Activated CD4-positive, alpha-beta memory T cell treated with anti-CD3 and anti-CD28 coated beads, Interleukin-2, amount 10 ng/mL, durations not matched to agents 7 days and 5 days (primary cell): ENCODE measurements around the gene GAGE13. TPM values are rescaled to one million over a fixed set of nuclear protein-coding genes. Genes with fewer than 3 reads are reported as not detected.
"Not testable (repeated sequence)": the region's sequence is repeated elsewhere in the genome, so short reads cannot be mapped to it uniquely, and the experiment has no call there.

Experiments used
- CTCF ChIA-PET: fragments of 350-600 bp; sonication (Branson Sonifier 250); formaldehyde crosslinking; loops from one replicate; lab custom pipeline; 2021; ENCODE audit warnings: antibody characterized with exemption, inconsistent platforms; lab: Charles Lee
- POLR2A ChIA-PET: fragments of 350-600 bp; sonication (Branson Sonifier 250); formaldehyde crosslinking; loops from one replicate; lab custom pipeline; 2021; ENCODE audit warnings: antibody characterized with exemption; lab: Charles Lee
- DNase-seq: peaks from one replicate; pipeline ENCODE4 v3.0.0-alpha.2; 2020
- H3K27ac Mint-ChIP-seq: one replicate; pipeline ENCODE4 v1.8.0; 2021; ENCODE audit warnings: mild to moderate bottlenecking, mixed read lengths
- H3K27me3 Mint-ChIP-seq: one replicate; pipeline ENCODE4 v1.8.0; 2021; ENCODE audit warnings: mixed read lengths
- H3K36me3 Mint-ChIP-seq: one replicate; pipeline ENCODE4 v1.8.0; 2021; ENCODE audit warnings: low read depth, mixed read lengths
- H3K4me1 Mint-ChIP-seq: one replicate; pipeline ENCODE4 v1.8.0; 2021; ENCODE audit warnings: mixed read lengths
- H3K4me3 Mint-ChIP-seq: one replicate; pipeline ENCODE4 v1.8.0; 2021; ENCODE audit warnings: mild to moderate bottlenecking, mixed read lengths
- H3K9me3 Mint-ChIP-seq: one replicate; pipeline ENCODE4 v1.8.0; 2021; ENCODE audit warnings: mixed read lengths
- total RNA-seq, 2 experiments: library from RNA; stranded (reverse); gene quantifications; one replicate each; pipeline ENCODE4 v1.2.3, GENCODE V29; 2021

Gene GAGE13
- total RNA-seq, 2 experiments from 2014 or later, result not detected

DNA sequence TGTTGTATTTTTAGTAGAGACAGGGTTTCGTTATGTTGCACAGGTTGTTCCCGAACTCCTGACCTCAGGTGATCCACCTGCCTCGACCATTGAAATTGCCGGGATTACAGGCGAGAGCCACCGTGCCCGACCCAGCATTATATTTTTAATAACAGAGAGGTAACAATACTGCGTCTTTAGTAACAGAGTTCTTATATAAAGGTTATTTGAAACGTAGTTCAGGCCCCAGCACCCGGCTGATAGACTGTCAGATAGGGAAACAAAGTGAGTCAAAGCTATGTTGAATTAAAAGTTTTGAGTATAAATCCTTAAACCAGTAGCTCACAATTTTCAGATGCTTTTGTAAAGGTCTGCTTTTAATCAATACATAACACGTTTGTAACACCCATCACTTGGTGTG is 14.8 kb downstream of the GAGE13 start:
- H3K4me1 Mint-ChIP-seq, H3K9me3 Mint-ChIP-seq, H3K4me3 Mint-ChIP-seq, DNase-seq, POLR2A ChIA-PET, H3K36me3 Mint-ChIP-seq, H3K27ac Mint-ChIP-seq, CTCF ChIA-PET, H3K27me3 Mint-ChIP-seq: not testable (repeated sequence)

Other genes starting within 250 kb of the GAGE13 start
- 10 to 100 TPM; 41.9 to 43.6 TPM for gene GPKOW, start 207.8 kb upstream of the GAGE13 start, total RNA-seq
- 1 to 10 TPM; 1.6 to 2.0 TPM for gene MAGIX, start 168.8 kb upstream of the GAGE13 start, total RNA-seq
- gene PLP2, start 159.7 kb upstream of the GAGE13 start, total RNA-seq, result 100 to 1,000 TPM; 267 to 273 TPM
- 10 to 100 TPM; 19.0 to 20.3 TPM for gene PRICKLE3, start 145.2 kb upstream of the GAGE13 start, total RNA-seq
- gene SYP, start 131.4 kb upstream of the GAGE13 start, total RNA-seq, result 1 to 10 TPM; 1.1 to 1.2 TPM
- under 1 TPM; 0.50 to 0.93 TPM for gene CACNA1F, start 98.2 kb upstream of the GAGE13 start, total RNA-seq
- gene CCDC22, start 96.1 kb upstream of the GAGE13 start, total RNA-seq, result 10 to 100 TPM; 23.4 to 24.6 TPM
- 10 to 100 TPM; 18.4 to 19.1 TPM for gene FOXP3, start 66.9 kb upstream of the GAGE13 start, total RNA-seq
- gene PPP1R3F, start 61.8 kb upstream of the GAGE13 start, total RNA-seq, result 1 to 10 TPM; 9.3 to 9.9 TPM
- not detected for gene GAGE10, start 27.9 kb upstream of the GAGE13 start, total RNA-seq
- not detected for gene GAGE12J, start 9.5 kb upstream of the GAGE13 start, total RNA-seq
- gene GAGE12C, start 200.6 kb downstream of the GAGE13 start, total RNA-seq, result not detected
- gene GAGE12D, start 210.2 kb downstream of the GAGE13 start, total RNA-seq, result not detected
- not detected for gene GAGE12E, start 219.7 kb downstream of the GAGE13 start, total RNA-seq
- not detected for gene GAGE12F, start 229.3 kb downstream of the GAGE13 start, total RNA-seq
- not detected for gene GAGE12G, start 238.8 kb downstream of the GAGE13 start, total RNA-seq
- gene GAGE12H, start 248.4 kb downstream of the GAGE13 start, total RNA-seq, result not detected